Common myeloid progenitor, CD34-positive (primary cell): ENCODE results near the gene C19orf12.

ENCODE experiments used
- CTCF ChIA-PET: fragments of 350-600 bp; sonication (Branson Sonifier 250); formaldehyde crosslinking; loops from one replicate; lab custom pipeline; 2021; ENCODE audit warnings: antibody characterized with exemption; lab: Charles Lee
- POLR2A ChIA-PET: fragments of 350-600 bp; sonication (Branson Sonifier 250); formaldehyde crosslinking; loops from one replicate; lab custom pipeline; 2021; ENCODE audit warnings: antibody characterized with exemption; lab: Charles Lee
- DNase-seq, 3 donors: peaks; one replicate each; pipeline versions ENCODE4 v3.0.0 to v3.0.0-alpha.2; 2013
- H3K27ac ChIP-seq, 2 experiments: 1 replicate in 1 of 2; 2 replicates in 1 of 2; pipeline ENCODE4 v1.7.0; 2013; ENCODE audit warnings: inconsistent platforms in 2 of 2, low read length in 2 of 2, mild to moderate bottlenecking in 2 of 2, low read depth in 1 of 2, moderate library complexity in 1 of 2; ENCODE audit not compliant: severe bottlenecking in 2 of 2, insufficient read depth in 1 of 2, poor library complexity in 1 of 2
- H3K27me3 ChIP-seq, 5 experiments: replicated peaks in 2 of 5; 1 replicate in 3 of 5; 2 replicates in 2 of 5; pipeline versions ENCODE4 v1.6.1 to v1.7.0; 2013; ENCODE audit warnings: low read length in 4 of 5, mild to moderate bottlenecking in 2 of 5, moderate library complexity in 2 of 5, inconsistent platforms in 1 of 5; ENCODE audit not compliant: insufficient read depth in 5 of 5, control insufficient read depth in 4 of 5
- H3K36me3 ChIP-seq, 4 experiments: 1 replicate in 2 of 4; 2 replicates in 2 of 4; pipeline versions ENCODE4 v1.6.1 to v1.7.0; 2013; ENCODE audit warnings: low read length in 3 of 4, control low read depth in 1 of 4, mild to moderate bottlenecking in 1 of 4; ENCODE audit not compliant: control insufficient read depth in 4 of 4, insufficient read depth in 4 of 4
- H3K4me1 ChIP-seq, 4 experiments: 1 replicate in 3 of 4; 2 replicates in 1 of 4; pipeline versions ENCODE4 v1.6.1 to v1.7.1; 2013; ENCODE audit warnings: low read length in 3 of 4, mild to moderate bottlenecking in 3 of 4, control low read depth in 1 of 4, inconsistent platforms in 1 of 4, moderate library complexity in 1 of 4; ENCODE audit not compliant: control insufficient read depth in 4 of 4, insufficient read depth in 4 of 4; ENCODE audit errors: control extremely low read depth in 1 of 4
- H3K4me3 ChIP-seq, 7 experiments: 1 replicate in 4 of 7; 2 replicates in 3 of 7; pipeline versions ENCODE4 v1.5.1 to v1.7.0; 2013; ENCODE audit warnings: mild to moderate bottlenecking in 7 of 7, low read length in 6 of 7, moderate library complexity in 6 of 7, inconsistent platforms in 2 of 7, low read depth in 2 of 7, control low read depth in 1 of 7; ENCODE audit not compliant: insufficient read depth in 4 of 7, control insufficient read depth in 1 of 7; ENCODE audit errors: extremely low read depth in 1 of 7
- H3K9me3 ChIP-seq, 5 experiments: 1 replicate in 4 of 5; 2 replicates in 1 of 5; pipeline versions ENCODE4 v1.6.1 to v1.7.1; 2013; ENCODE audit warnings: low read length in 4 of 5, mild to moderate bottlenecking in 2 of 5, inconsistent platforms in 1 of 5, low read depth in 1 of 5, moderate library complexity in 1 of 5; ENCODE audit not compliant: control insufficient read depth in 4 of 5, insufficient read depth in 2 of 5; ENCODE audit errors: control extremely low read depth in 1 of 5
- WGBS: methylation state at CpG from one replicate; pipeline ENCODE4 v1.1.5; 2013; ENCODE audit not compliant: insufficient coverage; 5-methylcytosine and 5-hydroxymethylcytosine counted together

C19orf12 gene

DNA sequence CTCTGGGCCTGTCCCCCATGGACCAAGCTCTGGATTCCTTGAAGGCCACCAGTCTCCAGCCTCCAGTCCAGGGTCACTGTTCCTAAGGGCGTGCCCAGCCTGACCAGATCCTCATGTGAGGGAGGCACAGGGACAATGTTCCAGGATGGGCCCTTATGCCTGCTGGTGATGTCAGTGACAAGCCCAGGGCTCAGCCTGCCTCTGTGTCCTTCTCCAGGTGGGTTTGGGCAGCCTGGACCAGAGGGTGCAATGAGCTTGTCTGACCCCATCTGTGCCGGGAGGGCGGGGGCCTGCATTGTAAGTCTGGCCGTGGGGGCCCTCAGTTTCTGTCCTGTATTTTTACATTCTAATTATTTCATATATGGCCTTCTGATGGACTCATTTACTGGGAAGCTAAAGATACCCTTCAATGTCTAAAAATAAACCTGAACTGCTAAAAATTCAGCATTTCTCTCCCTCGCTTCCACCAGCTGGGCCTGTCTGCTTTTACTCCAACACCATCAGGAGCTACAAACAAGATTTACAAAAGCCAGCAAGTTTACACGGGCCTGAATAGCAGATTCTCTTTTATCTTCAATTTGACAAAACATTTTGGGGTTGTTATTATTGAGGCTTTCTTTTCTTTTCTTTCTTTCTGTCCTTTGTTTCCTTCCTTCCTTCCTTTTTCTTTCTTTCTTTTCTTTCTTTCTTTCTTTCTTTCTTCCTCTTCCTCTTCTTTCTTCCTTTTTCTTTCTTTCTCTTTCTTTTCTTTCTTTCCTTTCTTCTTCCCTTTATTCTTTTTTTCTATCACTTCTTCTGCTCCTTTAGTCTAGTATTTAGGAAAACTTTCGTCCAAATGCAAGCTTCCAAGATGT lies 34.2 kb upstream of the C19orf12 start:
- ChIA-PET POLR2A (no interaction called here), CTCF (interaction anchor here (0.6 to 1.2 kb wide), 3 partner anchors 11 to 191 kb away, joined by 3 to 4 read pairs (median 3); no protein-coding TSS in a partner anchor)
- Histone ChIP-seq H3K9me3 (no peaks in the 10 kb centered on the region), H3K4me1 (no peaks in the 10 kb centered on the region), H3K4me3 (no peak overlapping the region), H3K36me3 (no peaks in the 10 kb centered on the region), H3K27ac (no peak overlapping the region), H3K27me3 (no peaks in the 10 kb centered on the region)
- WGBS = 92% methylated on average over 5 of the region's 7 CpGs
- no peak for DNase-seq

DNA sequence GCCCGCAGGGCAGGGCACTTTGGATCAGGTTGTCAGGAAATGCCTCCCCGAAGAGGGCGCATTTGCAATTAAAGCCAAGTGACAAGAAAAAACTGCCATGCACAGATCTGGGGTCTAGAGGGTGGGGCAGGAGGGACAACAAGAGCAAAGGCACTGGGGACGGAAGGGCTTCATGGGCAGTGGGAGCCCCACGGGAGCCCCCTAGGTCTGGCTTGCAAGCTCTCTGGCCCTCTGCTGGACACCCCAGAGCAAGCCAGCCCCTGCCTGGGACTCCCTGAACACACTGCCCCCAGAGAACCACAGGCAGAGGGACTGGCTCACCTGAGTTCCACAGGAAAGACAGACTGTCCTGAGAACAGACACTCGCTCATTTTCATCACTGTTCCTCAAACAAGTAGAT lies 30.2 kb upstream of the C19orf12 start:
- Histone ChIP-seq H3K27ac (no peak overlapping the region), H3K4me1 (no peaks in the 10 kb centered on the region), H3K36me3 (no peaks in the 10 kb centered on the region), H3K9me3 (no peaks in the 10 kb centered on the region), H3K4me3 (no peak overlapping the region), H3K27me3 (no peaks in the 10 kb centered on the region)
- DNase-seq = peak in 2 of 3 donors; percentile 6 to 10
- WGBS = 70% methylated on average over 5 of the region's 6 CpGs
- ChIA-PET CTCF (no interaction called here), POLR2A (interaction anchor here (0.6 kb wide), 1 partner anchor 204 kb away, joined by 4 read pairs; no protein-coding TSS in a partner anchor)

DNA sequence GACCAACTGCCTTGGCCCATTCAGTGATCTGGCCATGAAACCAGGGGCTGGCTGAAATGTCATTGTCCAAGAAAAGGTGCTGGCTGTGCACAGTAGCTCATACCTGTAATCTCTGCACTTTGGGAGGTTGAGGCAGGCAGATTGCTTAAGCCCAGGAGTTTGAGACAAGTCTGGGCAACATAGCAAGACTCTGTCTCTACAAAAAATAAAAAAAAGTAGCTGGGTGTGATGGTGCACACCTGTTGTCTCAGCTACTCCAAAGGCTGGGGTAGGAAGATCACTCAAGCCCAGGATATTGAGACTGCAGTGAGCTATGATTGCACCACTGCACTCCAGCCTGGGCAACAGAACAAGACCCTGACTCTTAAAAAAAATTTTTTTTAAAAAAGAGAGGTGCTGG lies 28.6 kb upstream of the C19orf12 start:
- no peaks in the 10 kb centered on the region for H3K36me3 ChIP-seq
- no peak overlapping the region for H3K27ac ChIP-seq
- no peaks in the 10 kb centered on the region for H3K27me3 ChIP-seq
- H3K4me3 ChIP-seq = no peak overlapping the region
- DNase-seq = no peak
- H3K4me1 ChIP-seq = no peaks in the 10 kb centered on the region
- no peaks in the 10 kb centered on the region for H3K9me3 ChIP-seq
- ChIA-PET POLR2A (no interaction called here), CTCF (interaction anchor here (1.2 to 2.3 kb wide), 6 partner anchors 8 to 15 kb away, joined by 3 to 8 read pairs (median 6); no protein-coding TSS in a partner anchor)

DNA sequence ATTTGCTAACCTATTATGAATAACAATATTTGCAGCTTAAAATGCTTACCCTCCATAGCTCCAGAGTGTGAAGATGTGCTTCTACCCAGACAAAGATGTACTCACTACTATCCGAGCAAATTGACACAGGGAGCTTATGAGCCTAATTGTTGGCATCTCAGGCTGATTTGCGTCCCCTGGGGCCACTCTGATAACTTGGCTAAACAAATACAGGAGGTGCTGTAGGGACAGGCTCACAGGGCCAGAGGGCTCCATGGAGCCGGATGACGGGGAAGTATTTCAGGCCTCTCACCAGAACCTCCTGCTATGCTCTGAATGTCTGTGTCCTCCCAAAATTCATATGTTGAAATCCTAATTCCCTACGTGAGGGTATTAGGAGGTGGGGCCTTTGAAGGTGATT lies 26.7 kb upstream of the C19orf12 start:
- Histone ChIP-seq H3K27ac (no peak overlapping the region), H3K4me3 (no peak overlapping the region), H3K9me3 (no peaks in the 10 kb centered on the region), H3K36me3 (no peaks in the 10 kb centered on the region), H3K4me1 (no peaks in the 10 kb centered on the region), H3K27me3 (no peaks in the 10 kb centered on the region)
- CTCF ChIA-PET = interaction anchor here (0.9 to 2.3 kb wide), 3 partner anchors 10 to 145 kb away, joined by 3 to 6 read pairs (median 4); no protein-coding TSS in a partner anchor
- DNase-seq = no peak
- POLR2A ChIA-PET = no interaction called here
- WGBS = 93% methylated on average over 4 of the region's 5 CpGs

DNA sequence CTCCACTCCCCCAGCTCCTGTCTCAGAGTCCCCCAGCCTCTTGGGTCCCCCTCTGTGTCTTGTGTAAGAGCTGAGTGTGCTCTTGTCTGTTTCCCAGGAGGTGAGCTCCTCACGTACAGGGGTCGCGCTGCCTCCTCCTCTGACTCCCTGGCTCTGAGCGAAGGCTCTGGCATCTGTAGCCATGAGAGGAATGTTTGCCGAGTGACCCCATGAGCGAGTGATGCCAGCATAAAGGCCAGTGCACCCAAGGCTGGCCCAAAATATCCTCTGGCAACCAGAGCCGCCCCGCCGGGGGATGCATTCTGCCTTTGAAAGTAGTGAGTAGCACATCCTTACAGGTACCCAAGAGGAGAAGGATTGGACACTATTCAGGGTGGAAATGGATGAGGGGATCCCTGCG lies 26.2 kb upstream of the C19orf12 start:
- POLR2A ChIA-PET = no interaction called here
- 100% methylated on average over 8 of the region's 10 CpGs for WGBS
- H3K4me1 ChIP-seq = no peaks in the 10 kb centered on the region
- no peaks in the 10 kb centered on the region for H3K27me3 ChIP-seq
- H3K27ac ChIP-seq = no peak overlapping the region
- no peak overlapping the region for H3K4me3 ChIP-seq
- no peak for DNase-seq
- H3K9me3 ChIP-seq = no peaks in the 10 kb centered on the region
- CTCF ChIA-PET = interaction anchor here (0.9 to 1.2 kb wide), 2 partner anchors 110 to 145 kb away, joined by 3 to 4 read pairs; no protein-coding TSS in a partner anchor
- H3K36me3 ChIP-seq = no peaks in the 10 kb centered on the region

DNA sequence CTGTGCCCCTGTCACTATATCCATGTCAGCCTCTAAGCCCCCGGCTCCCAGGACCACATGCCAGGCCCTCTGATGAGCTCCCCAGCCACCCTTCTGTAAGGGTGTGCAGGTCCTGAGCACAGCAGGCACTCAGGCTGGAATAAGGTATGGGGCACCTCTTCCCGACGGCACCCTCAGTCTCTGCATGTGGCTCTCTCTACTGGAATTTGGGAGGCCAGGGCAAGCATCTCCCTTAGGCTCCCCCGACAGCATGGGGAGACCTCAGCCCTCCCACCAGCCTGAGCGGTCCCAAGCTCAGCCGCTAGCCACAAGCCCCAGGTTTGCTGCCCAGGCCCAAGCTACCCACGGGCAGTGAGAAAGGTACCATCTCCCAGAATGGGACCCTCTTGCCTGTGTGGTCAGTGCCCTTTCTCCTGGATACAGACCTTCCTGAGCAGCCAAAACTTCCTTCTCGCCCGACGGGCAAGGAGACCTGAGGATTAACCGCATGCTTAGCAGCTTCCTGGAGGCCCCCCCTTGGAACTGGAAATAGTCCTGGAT lies 22.5 kb upstream of the C19orf12 start:
- H3K27ac ChIP-seq = no peak overlapping the region
- DNase-seq = no peak
- no peaks in the 10 kb centered on the region for H3K36me3 ChIP-seq
- POLR2A ChIA-PET = no interaction called here
- CTCF ChIA-PET = no interaction called here
- no peaks in the 10 kb centered on the region for H3K4me1 ChIP-seq
- no peaks in the 10 kb centered on the region for H3K9me3 ChIP-seq
- 98% methylated on average over 8 of the region's 11 CpGs for WGBS
- no peak overlapping the region for H3K4me3 ChIP-seq
- no peaks in the 10 kb centered on the region for H3K27me3 ChIP-seq

DNA sequence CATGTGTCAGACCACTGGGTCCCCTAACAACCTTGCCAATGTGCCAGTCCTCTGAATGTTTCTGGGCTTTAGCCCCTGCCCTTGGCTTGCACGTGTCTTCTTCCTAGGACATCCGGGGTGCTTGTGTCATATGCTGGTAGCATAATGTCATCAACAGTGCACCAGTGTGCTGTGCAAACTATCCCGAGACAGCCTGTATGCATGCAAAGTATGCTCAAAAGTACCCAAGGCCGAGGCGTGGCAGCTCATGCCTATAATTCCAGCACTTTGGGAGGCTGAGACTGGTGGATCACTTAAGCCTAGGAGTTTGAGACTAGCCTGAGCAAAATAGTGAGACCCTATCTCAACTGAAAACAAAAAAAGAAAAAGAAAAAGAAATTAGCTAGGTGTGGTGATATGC lies 20.8 kb upstream of the C19orf12 start:
- Histone ChIP-seq H3K4me1 (no peaks in the 10 kb centered on the region), H3K27ac (no peak overlapping the region), H3K27me3 (peaks cover 0 to 4% (median 0%) of the 10 kb centered on the region in 5 experiments), H3K4me3 (no peak overlapping the region), H3K36me3 (no peaks in the 10 kb centered on the region), H3K9me3 (no peaks in the 10 kb centered on the region)
- ChIA-PET POLR2A (no interaction called here), CTCF (interaction anchor here (1.5 kb wide), 1 partner anchor 8 kb away, joined by 8 read pairs; no protein-coding TSS in a partner anchor)
- no peak for DNase-seq
- WGBS = 100% methylated on average over 3 of the region's 5 CpGs
